ENCODE data around the gene RETREG1. TPM values are rescaled to one million over a fixed set of nuclear protein-coding genes. Genes with fewer than 3 reads are reported as not detected.
"Not testable (repeated sequence)": the region's sequence is repeated elsewhere in the genome, so short reads cannot be mapped to it uniquely, and the experiment has no call there.

RETREG1 gene
- total RNA-seq, 1 donor from 2014 or later: not detected

GRCh38 chr5:16456103-16456832, 160.5 kb downstream of the RETREG1 start:
- DNase-seq (ENCODE audit: low read depth in 2 of 2): peak in 1 of 2 donors; percentile 71

- DNase-seq (ENCODE audit: low read depth in 2 of 2): no peak
Measured at GRCh38 chr5:16455668-16456067, 161.1 kb downstream of the RETREG1 start.

GRCh38 chr5:16454686-16455085, 162.1 kb downstream of the RETREG1 start:
- no peak for DNase-seq (ENCODE audit: low read depth in 2 of 2)

- DNase-seq (ENCODE audit: low read depth in 2 of 2): no peak
Measured at GRCh38 chr5:16453609-16454008, 163.2 kb downstream of the RETREG1 start.

- DNase-seq (ENCODE audit: low read depth in 2 of 2): no peak
Measured at GRCh38 chr5:16450163-16450562, 166.6 kb downstream of the RETREG1 start.

GRCh38 chr5:16446993-16447392, 169.8 kb downstream of the RETREG1 start:
- DNase-seq (ENCODE audit: low read depth in 2 of 2): no peak

GRCh38 chr5:16437977-16438376, 178.8 kb downstream of the RETREG1 start:
- DNase-seq (ENCODE audit: low read depth in 2 of 2): peak in 1 of 2 donors; percentile 7

- DNase-seq (ENCODE audit: low read depth in 2 of 2): not testable (repeated sequence)
Measured at GRCh38 chr5:16436065-16436682, 180.6 kb downstream of the RETREG1 start.

- DNase-seq (ENCODE audit: low read depth in 2 of 2): no peak
Measured at GRCh38 chr5:16431490-16431889, 185.3 kb downstream of the RETREG1 start.

GRCh38 chr5:16430349-16431089, 186.3 kb downstream of the RETREG1 start:
- no peak for DNase-seq (ENCODE audit: low read depth in 2 of 2)

GRCh38 chr5:16428359-16428758, 188.4 kb downstream of the RETREG1 start:
- no peak for DNase-seq (ENCODE audit: low read depth in 2 of 2)

- DNase-seq (ENCODE audit: low read depth in 2 of 2): no peak
Measured at GRCh38 chr5:16427587-16427986, 189.2 kb downstream of the RETREG1 start.

Other genes with a start within 250 kb of the RETREG1 start
- gene ZNF622, start 151.2 kb downstream of the RETREG1 start, total RNA-seq: 24.9 and 27.7 TPM in 2 replicates

Measured in dermis microvascular lymphatic vessel endothelial cell (primary cell).